A375 (cell line): ENCODE data around the gene MINDY1. TPM values are rescaled to one million over a fixed set of nuclear protein-coding genes. Genes with fewer than 3 reads are reported as not detected.

Experiments
- small RNA-seq: library from RNA; depleted of rRNA; stranded (forward); fragments of <200 nt; gene quantifications from one replicate; pipeline ENCODE3, GENCODE V24; 2014
- total RNA-seq: library from RNA; depleted of rRNA; stranded (reverse); fragments of >200 nt; shearing (Covaris generic); gene quantifications from 2 replicates; pipeline ENCODE4 v1.2.3, GENCODE V29; 2014; rRNA removed

The MINDY1 gene
- total RNA-seq = 12.5 and 13.5 TPM in 2 replicates

GRCh38 chr1:151006327-151007052 is at the start of gene MINDY1:
Gene MINDY1 (minus strand): TSS chr1:151006902. CDS start chr1:151002617, 4,285 bp downstream.

DNA sequence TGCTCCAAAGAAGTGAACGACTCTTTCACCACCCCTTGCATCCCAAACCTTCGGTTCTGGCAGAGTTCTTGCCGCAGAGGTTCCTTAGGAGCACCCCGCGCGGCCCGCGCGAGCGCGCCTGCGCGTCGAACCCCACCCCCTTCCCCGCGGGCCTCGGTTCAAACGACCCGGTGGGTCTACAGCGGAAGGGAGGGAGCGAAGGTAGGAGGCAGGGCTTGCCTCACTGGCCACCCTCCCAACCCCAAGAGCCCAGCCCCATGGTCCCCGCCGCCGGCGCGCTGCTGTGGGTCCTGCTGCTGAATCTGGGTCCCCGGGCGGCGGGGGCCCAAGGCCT is 40.9 kb upstream of the MINDY1 start, which contains the start of gene C1orf56:
TSS of gene C1orf56 (plus strand) at position 161 of the 334 bp plus-strand sequence. CDS start at position 258, 97 bp downstream.

GRCh38 chr1:151036356-151036755 is 29.7 kb upstream of the MINDY1 start, which contains the start of gene BNIPL:
Gene BNIPL (plus strand): TSS chr1:151036586. CDS start chr1:151036726, 140 bp downstream.

GRCh38 chr1:151008244-151009205 is 1.8 kb upstream of the MINDY1 start, which contains the start of gene PRUNE1:
Gene PRUNE1 (plus strand): TSS chr1:151008449. CDS start chr1:151008633, 184 bp downstream.

DNA sequence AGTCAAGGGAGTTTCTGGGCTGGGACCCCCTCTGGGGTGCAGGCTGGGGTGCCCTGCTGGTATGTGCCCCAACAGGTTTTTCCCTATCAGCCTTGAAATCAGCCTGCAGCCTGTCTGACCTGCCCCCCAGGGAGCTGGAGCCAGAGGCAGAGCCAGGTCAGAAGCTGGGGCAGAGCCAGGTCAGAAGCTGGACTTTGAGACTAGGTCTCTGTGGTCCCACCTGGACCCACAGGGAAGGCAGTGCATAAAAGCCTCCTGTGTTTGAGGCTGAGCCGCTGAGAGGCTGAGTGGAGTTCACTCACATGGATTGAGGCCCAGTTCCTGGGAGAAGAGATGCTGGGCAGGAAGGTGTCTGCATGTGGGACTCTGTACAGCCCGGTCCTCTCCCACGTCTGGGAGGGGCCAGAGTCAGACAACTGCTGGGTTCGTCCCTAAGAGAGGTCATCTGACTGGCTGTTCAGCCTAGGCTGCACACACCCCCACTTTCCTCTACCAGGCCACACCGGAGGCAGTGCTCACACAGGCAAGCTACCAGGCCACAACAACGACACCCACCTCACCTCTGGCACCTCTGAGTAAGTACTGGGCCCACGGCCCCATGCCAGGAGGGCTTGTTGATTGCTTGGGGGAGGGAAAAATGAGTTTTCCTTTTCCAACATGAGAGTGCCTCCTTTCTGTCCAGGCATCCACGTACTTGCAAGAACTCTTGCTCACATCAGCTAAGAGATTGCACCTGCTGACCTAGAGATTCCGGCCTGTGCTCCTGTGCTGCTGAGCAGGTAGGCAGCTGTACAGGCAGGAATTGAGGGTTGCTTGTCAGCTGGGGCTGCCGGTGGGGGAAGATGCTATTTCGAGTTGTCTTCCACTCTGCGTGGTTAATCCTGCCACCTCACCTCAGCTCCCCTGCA is 24.6 kb downstream of the MINDY1 start, which contains the start of gene ANXA9:
TSS of gene ANXA9 (plus strand) at position 488 of the 908 bp plus-strand sequence. CDS start 814 bp downstream, outside the sequence.

GRCh38 chr1:150974580-150975478 is 31.9 kb downstream of the MINDY1 start, which contains the start of gene CERS2:
Gene CERS2 (minus strand): TSS chr1:150974835. CDS start chr1:150969090, 5,745 bp downstream.

Small RNAs within 50 kb of the gene (small RNA-seq; reads per million reads assigned to genes)
- gene RNU6-884P = not detected

Other genes starting within 250 kb of the MINDY1 start
- gene CTSS, start 241.1 kb downstream of the MINDY1 start, total RNA-seq = 1.5 and 1.7 TPM in 2 replicates
- gene CTSK, start 198.6 kb downstream of the MINDY1 start, total RNA-seq = 3.5 and 6.1 TPM in 2 replicates
- 16.8 and 25.3 TPM in 2 replicates for gene ARNT, start 130.3 kb downstream of the MINDY1 start, total RNA-seq
- gene CTXND2, start 119.8 kb downstream of the MINDY1 start, total RNA-seq = not detected in 2 replicates
- 53.2 and 66.0 TPM in 2 replicates for gene SETDB1, start 80.5 kb downstream of the MINDY1 start, total RNA-seq
- gene CERS2, start 32.1 kb downstream of the MINDY1 start, total RNA-seq = 143 and 158 TPM in 2 replicates
- 2.4 and 2.7 TPM in 2 replicates for gene ANXA9, start 24.6 kb downstream of the MINDY1 start, total RNA-seq
- 14.7 and 15.2 TPM in 2 replicates for gene PRUNE1, start 1.5 kb upstream of the MINDY1 start, total RNA-seq
- 0.30 and 2.2 TPM in 2 replicates for gene BNIPL, start 29.7 kb upstream of the MINDY1 start, total RNA-seq
- gene C1orf56, start 40.8 kb upstream of the MINDY1 start, total RNA-seq = 4.3 and 6.8 TPM in 2 replicates
- 79.9 and 87.9 TPM in 2 replicates for gene CDC42SE1, start 52.7 kb upstream of the MINDY1 start, total RNA-seq
- gene MLLT11, start 53.5 kb upstream of the MINDY1 start, total RNA-seq = 7.4 and 7.6 TPM in 2 replicates
- gene GABPB2, start 63.9 kb upstream of the MINDY1 start, total RNA-seq = 8.9 and 13.4 TPM in 2 replicates
- 1.1 and 2.3 TPM in 2 replicates for gene SEMA6C, start 139.7 kb upstream of the MINDY1 start, total RNA-seq
- not detected in 2 replicates for gene TNFAIP8L2, start 149.7 kb upstream of the MINDY1 start, total RNA-seq
- gene LYSMD1, start 159.0 kb upstream of the MINDY1 start, total RNA-seq = 13.2 and 15.1 TPM in 2 replicates
- gene SCNM1, start 159.2 kb upstream of the MINDY1 start, total RNA-seq = 129 and 130 TPM in 2 replicates
- 0.38 and 0.40 TPM in 2 replicates for gene TMOD4, start 169.1 kb upstream of the MINDY1 start, total RNA-seq
- gene VPS72, start 183.3 kb upstream of the MINDY1 start, total RNA-seq = 92.9 and 126 TPM in 2 replicates
- 72.2 and 99.9 TPM in 2 replicates for gene PIP5K1A, start 191.7 kb upstream of the MINDY1 start, total RNA-seq
- 491 and 493 TPM in 2 replicates for gene PSMD4, start 247.8 kb upstream of the MINDY1 start, total RNA-seq